HG03064 (cell line): Measurements from ENCODE around the gene SNAPC4.

Experiments used
- ATAC-seq: cut with Tn5 transposase; IDR thresholded peaks from one replicate; pipeline ENCODE4 v1.9.1; 2021; ENCODE audit warnings: low read depth; ENCODE audit not compliant: unreplicated experiment

The SNAPC4 gene

DNA sequence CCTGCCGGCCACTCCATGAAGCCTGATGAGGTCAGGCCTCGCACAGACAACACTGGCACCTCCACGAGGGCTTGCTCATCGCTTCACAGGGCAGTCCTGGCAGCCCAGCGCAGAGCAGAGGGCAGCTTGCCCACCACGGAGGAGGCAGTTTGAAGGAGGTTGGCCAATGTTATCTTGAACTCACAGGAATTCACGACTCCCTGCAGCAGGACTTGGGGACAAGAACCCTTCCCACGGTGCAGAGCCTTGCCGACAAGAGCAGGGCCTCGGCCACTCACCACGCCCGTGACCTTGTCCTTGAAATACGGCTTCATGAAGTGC lies 5.0 kb downstream of the SNAPC4 start:
- ATAC-seq: no peak

GRCh38 chr9:136394312-136395019 lies 5.5 kb downstream of the SNAPC4 start:
- no peak for ATAC-seq

- ATAC-seq: no peak
Observed at GRCh38 chr9:136393531-136393930, 6.4 kb downstream of the SNAPC4 start.

- ATAC-seq: no peak
Observed at GRCh38 chr9:136392538-136393449, 7.2 kb downstream of the SNAPC4 start.

DNA sequence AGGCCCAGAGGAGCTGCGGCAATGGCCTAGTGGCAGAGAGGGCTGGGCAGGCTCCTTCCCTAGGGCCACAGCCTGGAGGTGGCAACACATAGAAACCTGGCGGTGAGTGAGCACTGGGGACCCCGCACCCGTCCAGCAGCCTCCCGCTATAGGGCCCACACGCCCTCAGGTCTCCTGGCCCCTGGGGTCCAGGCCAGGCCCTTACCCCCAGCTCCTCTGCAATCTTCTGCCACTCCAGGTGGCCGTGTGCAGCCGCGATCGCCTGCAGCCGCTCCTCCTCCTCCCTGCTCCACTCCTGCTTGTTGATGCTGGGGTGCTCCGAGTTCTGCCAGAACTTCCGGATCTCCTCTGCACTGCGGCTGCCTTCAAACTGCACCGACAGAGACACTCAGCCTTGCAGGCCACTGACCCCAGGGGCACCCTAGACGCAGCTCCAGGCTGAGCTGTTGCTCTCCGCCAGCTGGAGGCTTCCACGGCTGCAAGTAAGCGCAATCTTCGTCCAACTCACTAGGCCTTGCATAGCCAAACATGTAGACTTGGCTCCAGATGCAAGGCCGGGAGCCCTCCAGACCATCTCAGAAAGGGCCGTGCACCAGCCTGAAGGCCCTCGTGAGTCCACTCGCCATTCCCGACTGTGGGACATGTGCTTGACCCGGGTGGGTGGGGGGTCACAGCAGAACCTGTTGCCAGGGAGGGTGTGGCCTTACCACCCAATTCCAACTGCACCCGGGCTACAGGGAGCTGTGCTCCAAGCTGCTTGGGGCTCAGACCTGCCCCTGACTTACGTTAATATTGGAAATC lies 8.0 kb downstream of the SNAPC4 start:
- ATAC-seq: no peak

GRCh38 chr9:136389396-136389795 lies 10.6 kb downstream of the SNAPC4 start:
- ATAC-seq: no peak

DNA sequence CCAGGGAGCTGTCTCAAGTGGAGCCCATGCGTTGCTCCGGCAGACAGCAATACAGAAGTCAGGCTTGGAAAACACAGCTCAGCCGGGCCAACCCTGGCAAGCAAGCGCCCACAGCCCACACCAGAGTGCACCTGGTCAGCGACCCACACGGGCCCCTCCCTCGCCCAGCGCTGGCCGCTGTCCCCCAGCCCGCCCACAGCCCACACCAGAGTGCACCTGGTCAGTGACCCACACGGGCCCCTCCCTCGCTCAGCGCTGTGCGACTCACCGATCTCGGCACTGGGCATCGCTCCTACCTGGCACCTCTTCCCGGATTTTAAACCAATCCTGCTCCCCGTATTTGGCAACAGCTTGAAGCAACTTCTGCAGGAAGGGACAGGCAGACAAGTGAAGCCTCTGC lies 12.8 kb downstream of the SNAPC4 start:
- ATAC-seq: no peak

- no peak for ATAC-seq
Observed at GRCh38 chr9:136386018-136386417, 14.0 kb downstream of the SNAPC4 start.

DNA sequence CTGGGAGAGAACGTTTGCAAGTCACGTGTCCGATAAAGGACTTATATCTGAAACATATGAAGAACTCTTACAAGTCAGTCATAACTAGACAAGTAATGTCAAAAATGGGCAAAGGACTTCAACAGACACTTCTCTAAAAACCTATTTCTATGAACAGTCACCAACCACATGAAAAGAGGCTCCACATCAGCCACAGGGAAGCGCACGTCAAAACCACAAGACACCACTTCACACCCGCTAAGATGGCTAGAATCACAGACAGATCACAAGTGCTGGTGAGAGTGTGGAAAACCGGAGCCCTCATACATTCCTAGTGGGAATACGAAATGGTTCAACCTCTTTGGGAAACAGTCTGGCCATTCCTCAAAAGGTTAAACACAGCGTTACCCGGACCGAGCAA lies 15.0 kb downstream of the SNAPC4 start:
- no peak for ATAC-seq

DNA sequence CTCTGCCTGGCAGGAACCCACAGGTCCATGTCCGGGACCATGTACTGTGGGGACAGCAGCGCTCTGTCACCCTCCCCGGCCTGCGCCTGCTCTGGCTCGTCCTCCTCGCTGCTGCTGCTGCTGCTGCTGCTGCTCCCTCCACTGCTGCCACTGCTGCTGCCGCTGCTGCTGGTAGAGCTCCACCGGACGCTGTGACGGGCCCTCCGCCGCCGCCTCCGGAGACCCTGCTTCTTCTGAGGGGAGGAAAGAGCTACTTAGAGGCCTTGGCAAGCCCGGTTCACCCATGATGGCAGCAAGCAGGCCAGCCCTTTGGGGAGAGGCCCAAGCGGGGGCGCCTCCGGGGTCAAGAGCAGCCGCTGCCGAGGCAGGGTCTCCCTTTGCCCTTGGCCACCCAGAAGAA lies 16.5 kb downstream of the SNAPC4 start:
- ATAC-seq: no peak

GRCh38 chr9:136381966-136382513 lies 17.9 kb downstream of the SNAPC4 start:
- no peak for ATAC-seq

GRCh38 chr9:136381311-136381710 lies 18.7 kb downstream of the SNAPC4 start:
- ATAC-seq: no peak

- ATAC-seq: no peak
Observed at GRCh38 chr9:136380381-136380780, 19.6 kb downstream of the SNAPC4 start.

DNA sequence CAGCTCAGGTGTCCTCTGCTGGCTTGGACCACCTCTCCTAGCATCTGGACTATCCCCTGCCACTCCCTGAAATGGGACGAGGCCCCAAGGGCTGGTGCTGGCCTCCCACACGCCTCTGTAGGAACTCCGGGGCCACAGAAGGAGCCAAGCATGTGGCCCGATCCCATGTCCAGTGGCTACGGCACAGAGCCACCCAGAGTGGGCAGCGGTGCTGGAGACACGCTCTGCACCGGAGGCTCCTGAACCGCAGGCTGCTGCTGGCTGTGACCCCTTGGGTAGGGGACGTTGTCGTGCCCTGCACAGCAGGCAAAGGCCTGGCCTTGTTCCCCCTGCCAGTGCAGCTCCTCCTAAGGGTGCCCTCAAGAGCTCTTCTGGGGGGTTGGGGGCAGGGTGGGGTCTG lies 20.1 kb downstream of the SNAPC4 start:
- ATAC-seq: no peak

GRCh38 chr9:136379401-136379800 lies 20.6 kb downstream of the SNAPC4 start:
- no peak for ATAC-seq

DNA sequence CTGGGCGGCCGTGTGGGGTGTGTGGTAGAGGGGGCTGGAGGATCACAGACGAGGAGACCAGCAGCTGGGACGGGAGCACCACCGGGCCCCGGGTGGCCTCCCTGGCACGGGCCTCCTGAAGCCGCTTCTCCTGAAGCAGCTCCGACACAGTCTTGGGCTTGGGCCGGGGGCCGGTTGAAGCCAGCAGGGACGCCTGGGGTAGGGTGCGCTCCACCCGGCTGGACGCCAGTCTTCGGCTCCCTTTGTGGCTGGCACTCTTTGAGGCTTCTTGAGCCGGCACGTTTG lies 21.0 kb downstream of the SNAPC4 start:
- ATAC-seq: no peak

- no peak for ATAC-seq
Observed at GRCh38 chr9:136378170-136379002, 21.6 kb downstream of the SNAPC4 start.

- ATAC-seq: no peak
Observed at GRCh38 chr9:136377341-136378169, 22.4 kb downstream of the SNAPC4 start.

DNA sequence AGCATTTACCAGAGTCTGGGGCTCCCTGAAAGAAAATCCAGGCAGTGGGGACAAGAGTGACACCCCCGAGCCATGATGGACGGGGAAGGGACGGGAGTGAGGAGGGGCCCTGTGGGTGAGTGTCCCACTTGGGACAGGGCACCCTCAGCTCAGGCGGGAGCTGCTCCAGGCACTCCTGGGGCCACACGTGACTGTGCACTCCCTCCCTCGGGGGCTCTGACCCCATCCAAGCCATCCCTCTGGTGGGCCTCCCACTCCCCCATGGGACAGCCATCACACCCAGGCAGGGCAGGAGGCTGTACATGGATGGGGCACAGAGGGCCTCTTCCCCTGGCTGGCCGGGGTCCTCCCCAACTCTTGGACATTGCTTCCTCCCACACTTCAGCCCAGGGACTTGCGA lies 23.5 kb downstream of the SNAPC4 start:
- ATAC-seq: no peak
